GM12878 (cell line): ENCODE results near the gene RNPS1. TPM values are rescaled to one million over a fixed set of nuclear protein-coding genes. Genes with fewer than 3 reads are reported as not detected.

Source experiments
- ATAC-seq: fragments of 200-7000 bp; cut with Tn5 transposase; 3 replicates; pipeline ENCODE4 v1.9.1; 2020; ENCODE audit warnings: mild to moderate bottlenecking, moderate library complexity
- BruUV-seq: library from RNA; stranded (reverse); fragments of 400-500 nt; replicated peaks from 2 replicates; lab custom pipeline; 2021; lab: Mats Ljungman, UMichigan
- CTCF ChIA-PET: fragments of 300-600 bp; sonication (Branson Sonifier 250); formaldehyde crosslinking; extraction: SDS; loops from one replicate; lab custom pipeline; 2021; ENCODE audit warnings: inconsistent platforms; lab: Yijun Ruan, JAX
- POLR2A ChIA-PET: fragments of 350-600 bp; formaldehyde crosslinking; extraction: SDS; loops from one replicate; lab custom pipeline; 2021; ENCODE audit warnings: inconsistent platforms; lab: Charles Lee
- RAD21 ChIA-PET: fragments of 300-600 bp; sonication (Branson Sonifier 250); formaldehyde crosslinking; loops from one replicate; lab custom pipeline; 2023; ENCODE audit warnings: antibody characterized with exemption; ENCODE audit not compliant: unreplicated experiment; lab: Charles Lee
- SMC1A ChIA-PET: fragments of 300-600 bp; sonication (Branson Sonifier 250); formaldehyde crosslinking; loops from one replicate; lab custom pipeline; 2023; ENCODE audit not compliant: unreplicated experiment, uncharacterized antibody; lab: Charles Lee
- DNase-seq: peaks from one replicate; pipeline ENCODE4 v3.0.0-alpha.2; 2011; ENCODE audit warnings: low read depth, low spot score
- FAIRE-seq: peaks from 3 replicates; lab custom pipeline; 2011; peaks lifted over from hg19 to GRCh38; lab: Jason Lieb, UNC
- H2AFZ ChIP-seq: 2 replicates; pipeline ENCODE4 v1.6.0; 2011; ENCODE audit warnings: low read depth, low read length, control low read depth; ENCODE audit not compliant: control insufficient read depth
- H3K27ac ChIP-seq: 2 replicates; pipeline ENCODE4 v1.5.1; 2011; ENCODE audit warnings: control low read depth; ENCODE audit not compliant: control insufficient read depth, insufficient read depth
- H3K27me3 ChIP-seq, 2 experiments: replicated peaks in 1 of 2; 2 replicates each; pipeline versions ENCODE4 v1.6.0 to v1.6.1; 2011; ENCODE audit warnings: low read length in 1 of 2; ENCODE audit not compliant: control insufficient read depth in 2 of 2, insufficient read depth in 2 of 2
- H3K36me3 ChIP-seq, 2 experiments: 2 replicates each; pipeline ENCODE4 v1.5.1; 2011; ENCODE audit warnings: low read length in 1 of 2; ENCODE audit not compliant: control insufficient read depth in 2 of 2, insufficient read depth in 2 of 2
- H3K4me1 ChIP-seq: 2 replicates; pipeline ENCODE4 v1.6.1; 2011; ENCODE audit warnings: mild to moderate bottlenecking, low read length, moderate library complexity, mixed read lengths; ENCODE audit not compliant: control insufficient read depth, insufficient read depth
- H3K4me2 ChIP-seq: 2 replicates; pipeline ENCODE4 v1.6.0; 2011; ENCODE audit warnings: control low read depth; ENCODE audit not compliant: control insufficient read depth, insufficient read depth
- H3K4me3 ChIP-seq: fragments of 200-600 bp; sonication (generic); 2 replicates; pipeline ENCODE4 v1.5.1; 2016
- H3K79me2 ChIP-seq: 2 replicates; pipeline ENCODE4 v1.6.0; 2011; ENCODE audit warnings: low read length; ENCODE audit not compliant: control insufficient read depth, insufficient read depth
- H3K9ac ChIP-seq: 2 replicates; pipeline ENCODE4 v1.8.0; 2011; ENCODE audit warnings: low read length, control low read depth, mixed read lengths; ENCODE audit not compliant: control insufficient read depth, insufficient read depth
- H3K9me3 ChIP-seq: replicated peaks from 3 replicates; pipeline ENCODE4 v1.5.1; 2011; ENCODE audit warnings: mild to moderate bottlenecking, low read length; ENCODE audit not compliant: control insufficient read depth, insufficient read depth
- H4K20me1 ChIP-seq: 2 replicates; pipeline ENCODE4 v1.6.0; 2011; ENCODE audit not compliant: control insufficient read depth, insufficient read depth
- ATF7 ChIP-seq: fragments of 450-650 bp; IDR thresholded peaks from 2 replicates; pipeline ENCODE4 v1.6.1; 2016; ENCODE audit warnings: low read depth, mild to moderate bottlenecking
- BHLHE40 ChIP-seq, 2 experiments: fragments of 450-650 bp in 1 of 2; IDR thresholded peaks; 2 replicates each; pipeline ENCODE4 v1.6.1; 2011 to 2017; ENCODE audit warnings: low read depth in 2 of 2, borderline replicate concordance in 1 of 2, improper control_type of control experiment in 1 of 2, low read length in 1 of 2, mild to moderate bottlenecking in 1 of 2
- CEBPB ChIP-seq, 2 experiments: fragments of 150-350 bp in 1 of 2; IDR thresholded peaks; 2 replicates each; pipeline ENCODE4 v1.6.1; 2012 to 2014; ENCODE audit warnings: low read depth in 2 of 2, low read length in 2 of 2, borderline replicate concordance in 1 of 2, inconsistent platforms in 1 of 2
- CHD1 ChIP-seq: IDR thresholded peaks from 2 replicates; pipeline ENCODE4 v1.6.1; 2012; ENCODE audit warnings: low read depth, low read length, improper control_type of control experiment
- E2F4 ChIP-seq: IDR thresholded peaks from 2 replicates; pipeline ENCODE4 v1.6.1; 2012; ENCODE audit warnings: low read depth, low read length, improper control_type of control experiment
- EED ChIP-seq: sonication (generic); IDR thresholded peaks from 2 replicates; pipeline ENCODE4 v1.6.1; 2016; ENCODE audit warnings: antibody characterized with exemption, low read depth
- FOS ChIP-seq: IDR thresholded peaks from 3 replicates; pipeline ENCODE4 v1.6.1; 2011; ENCODE audit warnings: borderline replicate concordance; ENCODE audit not compliant: insufficient read length; ENCODE audit errors: extremely low read depth
- KAT2A ChIP-seq: conservative IDR thresholded peaks from 2 replicates; pipeline ENCODE4 v1.6.1; 2011; ENCODE audit warnings: low read depth, low read length; ENCODE audit not compliant: control insufficient read depth
- SIN3A ChIP-seq: IDR thresholded peaks from 2 replicates; pipeline ENCODE4 v1.6.1; 2012; ENCODE audit warnings: low read depth, low read length, improper control_type of control experiment
- SUPT20H ChIP-seq: IDR thresholded peaks from 2 replicates; pipeline ENCODE4 v1.6.1; 2011; ENCODE audit warnings: low read depth, mild to moderate bottlenecking, low read length, moderate library complexity, borderline replicate concordance; ENCODE audit not compliant: control insufficient read depth
- ZBED1 ChIP-seq: IDR thresholded peaks from 2 replicates; pipeline ENCODE4 v1.6.1; 2016; ENCODE audit warnings: borderline replicate concordance
- ZNF24 ChIP-seq: fragments of 450-650 bp; IDR thresholded peaks from 2 replicates; pipeline ENCODE4 v1.6.1; 2017; ENCODE audit warnings: antibody characterized with exemption, mild to moderate bottlenecking
- ZNF687 ChIP-seq: fragments of 450-650 bp; IDR thresholded peaks from 2 replicates; pipeline ENCODE4 v1.6.1; 2017; ENCODE audit warnings: mild to moderate bottlenecking, moderate library complexity
- WGBS: methylation state at CpG from one replicate; pipeline ENCODE4 v1.1.6; 2016; ENCODE audit warnings: low lambda C conversion rate; ENCODE audit not compliant: insufficient replicate concordance, insufficient coverage; ENCODE audit errors: missing lambda C conversion rate; 5-methylcytosine and 5-hydroxymethylcytosine counted together
- in situ Hi-C: fragments of 300-500 bp; cut with MboI; formaldehyde crosslinking; loops from 9 replicates; pipeline ENCODE4 v1.14.3; 2018; ENCODE audit warnings: mixed read lengths
- intact Hi-C: fragments of 100-400 bp; cut with micrococcal nuclease; formaldehyde crosslinking; loops from one replicate; pipeline ENCODE4 v1.14.2; 2022; ENCODE audit not compliant: unreplicated experiment
- polyA plus RNA-seq, 11 experiments: library from polyadenylated mRNA; depleted of rRNA in 4 of 11; unstranded in 6 of 11; stranded (reverse) in 5 of 11; fragments of >200 nt; fragmentation: Nextera tagmentation in 4 of 11; fragmentation: Illumina TruSeq in 1 of 11; extraction: Ambion mirVana in 4 of 11; extraction: Trizol in 1 of 11; gene quantifications; 1 replicate in 1 of 11; 2 replicates in 10 of 11; pipeline versions ENCODE4 v1.2.1 to v1.2.3, GENCODE V29; 2011 to 2016; ENCODE audit warnings: inconsistent platforms in 2 of 11, missing spikeins in 2 of 11, low read depth in 1 of 11
- total RNA-seq, 4 experiments: library from RNA; depleted of rRNA in 3 of 4; stranded (reverse); fragments of >200 nt in 3 of 4; fragmentation: Illumina TruSeq in 1 of 4; extraction: Trizol in 1 of 4; gene quantifications; 2 replicates each; pipeline versions ENCODE4 v1.2.1 to v1.2.3, GENCODE V29; 2013 to 2021
- TF ChIP-seq, protein P1 (sequence below): fragments of 450-650 bp; formaldehyde crosslinking; IDR thresholded peaks from 2 replicates; pipeline ENCODE4 v1.4.0; 2022; ENCODE audit warnings: mild to moderate bottlenecking, moderate library complexity

The RNPS1 gene
- total and polyA plus RNA-seq, 10 of the 15 experiments (the other 5 are each of a cell fraction or from before 2014, with no cell fraction given): 38.2 to 359 (median 188) TPM

GRCh38 chr16:2231016-2231931 lies 36.7 kb downstream of the RNPS1 start:
- no peaks in the 10 kb centered on the region for H4K20me1 ChIP-seq
- DNase-seq (no peak), ATAC-seq (no peak), FAIRE-seq (no peak)
- H3K4me2 ChIP-seq: no peak overlapping the region
- TF ChIP-seq ZNF687 (no peak), SUPT20H (no peak), ZBED1 (no peak), ZNF24 (no peak), E2F4 (no peak), BHLHE40 (IDR thresholded peaks at IDR 0.05; ENCODE audit: borderline replicate concordance in 1 of 2, low read depth in 2 of 2, low read length in 1 of 2) (no peak), SIN3A (no peak), CEBPB (IDR thresholded peaks at IDR 0.05; ENCODE audit: borderline replicate concordance in 1 of 2, low read depth in 2 of 2, low read length in 2 of 2) (no peak), KAT2A (no peak), CHD1 (no peak), EED (no peak), FOS (no peak), ATF7 (no peak)
- TF ChIP-seq, protein P1, sequence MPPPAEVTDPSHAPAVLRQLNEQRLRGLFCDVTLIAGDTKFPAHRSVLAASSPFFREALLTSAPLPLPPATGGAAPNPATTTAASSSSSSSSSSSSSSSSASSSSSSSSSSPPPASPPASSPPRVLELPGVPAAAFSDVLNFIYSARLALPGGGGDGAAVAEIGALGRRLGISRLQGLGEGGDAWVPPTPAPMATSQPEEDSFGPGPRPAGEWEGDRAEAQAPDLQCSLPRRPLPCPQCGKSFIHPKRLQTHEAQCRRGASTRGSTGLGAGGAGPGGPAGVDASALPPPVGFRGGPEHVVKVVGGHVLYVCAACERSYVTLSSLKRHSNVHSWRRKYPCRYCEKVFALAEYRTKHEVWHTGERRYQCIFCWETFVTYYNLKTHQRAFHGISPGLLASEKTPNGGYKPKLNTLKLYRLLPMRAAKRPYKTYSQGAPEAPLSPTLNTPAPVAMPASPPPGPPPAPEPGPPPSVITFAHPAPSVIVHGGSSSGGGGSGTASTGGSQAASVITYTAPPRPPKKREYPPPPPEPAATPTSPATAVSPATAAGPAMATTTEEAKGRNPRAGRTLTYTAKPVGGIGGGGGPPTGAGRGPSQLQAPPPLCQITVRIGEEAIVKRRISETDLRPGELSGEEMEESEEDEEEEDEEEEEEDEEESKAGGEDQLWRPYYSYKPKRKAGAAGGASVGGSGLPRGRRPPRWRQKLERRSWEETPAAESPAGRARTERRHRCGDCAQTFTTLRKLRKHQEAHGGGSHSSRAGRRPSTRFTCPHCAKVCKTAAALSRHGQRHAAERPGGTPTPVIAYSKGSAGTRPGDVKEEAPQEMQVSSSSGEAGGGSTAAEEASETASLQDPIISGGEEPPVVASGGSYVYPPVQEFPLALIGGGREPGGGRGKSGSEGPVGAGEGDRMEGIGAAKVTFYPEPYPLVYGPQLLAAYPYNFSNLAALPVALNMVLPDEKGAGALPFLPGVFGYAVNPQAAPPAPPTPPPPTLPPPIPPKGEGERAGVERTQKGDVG (CRISPR knock-in tag): no peak
- in situ Hi-C loops: no loop called here
- intact Hi-C loops: no loop called here
- WGBS: 86% methylated on average over 29 of the region's 29 CpGs
- no peak overlapping the region for H3K27ac ChIP-seq
- H2AFZ ChIP-seq: no peak overlapping the region
- H3K4me1 ChIP-seq: no peaks in the 10 kb centered on the region
- H3K36me3 ChIP-seq: peaks cover 4 to 46% of the 10 kb centered on the region in 2 experiments; a peak in 3 of 4 replicates
- no peaks in the 10 kb centered on the region for H3K9me3 ChIP-seq
- ChIA-PET RAD21 (no interaction called here), POLR2A (no interaction called here), SMC1A (no interaction called here), CTCF (no interaction called here)
- no peak overlapping the region for H3K9ac ChIP-seq
- BruUV-seq: no TSS peak
- H3K79me2 ChIP-seq: peaks cover 4% of the 10 kb centered on the region
- no peak overlapping the region for H3K4me3 ChIP-seq
- no peaks in the 10 kb centered on the region for H3K27me3 ChIP-seq
